Kidney (tissue), 14 donors: ENCODE results near the gene CNNM4. TPM values are rescaled to one million over a fixed set of nuclear protein-coding genes. Genes with fewer than 3 reads are reported as not detected.
"Not testable (repeated sequence)": the region's sequence is repeated elsewhere in the genome, so short reads cannot be mapped to it uniquely, and the experiment has no call there.

Experiments used
- DNase-seq, 5 donors: peaks; one replicate each; pipeline ENCODE4 v3.0.0-alpha.2; 2013 to 2020
- FAIRE-seq: peaks from 2 replicates; lab custom pipeline; 2012; peaks lifted over from hg19 to GRCh38; lab: Jason Lieb, UNC
- H3K27ac ChIP-seq, 2 donors: one replicate each; pipeline ENCODE4 v1.7.0; 2013; ENCODE audit warnings: low read depth in 2 of 2, low read length in 2 of 2, inconsistent platforms in 1 of 2
- H3K27me3 ChIP-seq: one replicate; pipeline ENCODE4 v1.7.1; 2013; ENCODE audit warnings: low read length, inconsistent platforms; ENCODE audit not compliant: control insufficient read depth, insufficient read depth
- H3K36me3 ChIP-seq, 3 donors: one replicate each; pipeline versions ENCODE4 v1.7.0 to v1.7.1; 2013; ENCODE audit warnings: low read length in 3 of 3, control low read depth in 1 of 3, inconsistent platforms in 1 of 3; ENCODE audit not compliant: insufficient read depth in 3 of 3, control insufficient read depth in 2 of 3
- H3K4me1 ChIP-seq, 3 donors: one replicate each; pipeline versions ENCODE4 v1.7.0 to v1.7.1; 2013; ENCODE audit warnings: low read length in 3 of 3, inconsistent platforms in 1 of 3, low read depth in 1 of 3; ENCODE audit not compliant: control insufficient read depth in 2 of 3, insufficient read depth in 2 of 3
- H3K4me3 ChIP-seq, 3 donors: one replicate each; pipeline versions ENCODE4 v1.7.0 to v1.8.1; 2013; ENCODE audit warnings: low read length in 3 of 3, control low read depth in 1 of 3, inconsistent platforms in 1 of 3
- H3K9ac ChIP-seq, 3 donors: one replicate each; pipeline versions ENCODE4 v1.7.0 to v1.7.1; 2013; ENCODE audit warnings: low read length in 3 of 3, control low read depth in 1 of 3, inconsistent platforms in 1 of 3
- H3K9me3 ChIP-seq, 3 donors: one replicate each; pipeline versions ENCODE4 v1.7.0 to v1.7.1; 2013; ENCODE audit warnings: low read length in 3 of 3, control low read depth in 1 of 3, inconsistent platforms in 1 of 3; ENCODE audit not compliant: control insufficient read depth in 2 of 3, insufficient read depth in 1 of 3
- intact Hi-C: fragments of 100-400 bp; cut with DNase I; formaldehyde crosslinking; loops from one replicate; pipeline ENCODE4 v1.11.1; 2022
- polyA plus RNA-seq: library from polyadenylated mRNA; stranded (reverse); fragments of 350-450 nt; fragmentation: Illumina TruSeq; extraction: RNeasy Lipid Tissue Mini Kit (QIAGEN cat#74804); gene quantifications from one replicate; pipeline ENCODE4 v1.2.3, GENCODE V29; 2014; ENCODE audit warnings: low read depth, low replicate concordance; ENCODE audit not compliant: insufficient read depth
- total RNA-seq: library from RNA; stranded (reverse); fragmentation: NEBNext Ultra II Directional; extraction: Animal tissue kit (Norgen Biotek cat#: 25700); gene quantifications from one replicate; pipeline ENCODE4 v1.2.1, GENCODE V29; 2021
- TF ChIP-seq, protein P1 (sequence below): IDR thresholded peaks from 3 replicates; pipeline ENCODE4 v1.5.1; 2012; ENCODE audit warnings: mild to moderate bottlenecking, moderate library complexity, borderline replicate concordance; ENCODE audit not compliant: insufficient read depth; ENCODE audit errors: extremely low read depth
- donor health status: control.
- donor health status: control.
- donor health status: control.
- donor health status: control.
- donor health status: control.
- donor health status: DM: yes; HTN: yes; CAD: no.
- donor health status: Normal renal cell carcinoma (clear cell type).

Gene CNNM4
- total and polyA plus RNA-seq, 2 donors from 2014 or later = 3.7 to 14.5 TPM

GRCh38 chr2:96802721-96803120 is 42.0 kb downstream of the CNNM4 start:
- intact Hi-C loops = no loop called here
- Histone ChIP-seq H3K4me1 (peaks cover 0 to 4% (median 0%) of the 10 kb centered on the region in 3 donors), H3K27ac (no peak overlapping the region), H3K9me3 (no peaks in the 10 kb centered on the region), H3K9ac (no peak overlapping the region), H3K27me3 (no peaks in the 10 kb centered on the region), H3K4me3 (no peak overlapping the region), H3K36me3 (peaks cover 5 to 9% (median 5%) of the 10 kb centered on the region in 3 donors)
- TF ChIP-seq, protein P1, sequence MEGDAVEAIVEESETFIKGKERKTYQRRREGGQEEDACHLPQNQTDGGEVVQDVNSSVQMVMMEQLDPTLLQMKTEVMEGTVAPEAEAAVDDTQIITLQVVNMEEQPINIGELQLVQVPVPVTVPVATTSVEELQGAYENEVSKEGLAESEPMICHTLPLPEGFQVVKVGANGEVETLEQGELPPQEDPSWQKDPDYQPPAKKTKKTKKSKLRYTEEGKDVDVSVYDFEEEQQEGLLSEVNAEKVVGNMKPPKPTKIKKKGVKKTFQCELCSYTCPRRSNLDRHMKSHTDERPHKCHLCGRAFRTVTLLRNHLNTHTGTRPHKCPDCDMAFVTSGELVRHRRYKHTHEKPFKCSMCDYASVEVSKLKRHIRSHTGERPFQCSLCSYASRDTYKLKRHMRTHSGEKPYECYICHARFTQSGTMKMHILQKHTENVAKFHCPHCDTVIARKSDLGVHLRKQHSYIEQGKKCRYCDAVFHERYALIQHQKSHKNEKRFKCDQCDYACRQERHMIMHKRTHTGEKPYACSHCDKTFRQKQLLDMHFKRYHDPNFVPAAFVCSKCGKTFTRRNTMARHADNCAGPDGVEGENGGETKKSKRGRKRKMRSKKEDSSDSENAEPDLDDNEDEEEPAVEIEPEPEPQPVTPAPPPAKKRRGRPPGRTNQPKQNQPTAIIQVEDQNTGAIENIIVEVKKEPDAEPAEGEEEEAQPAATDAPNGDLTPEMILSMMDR = no peak
- peak in 1 of 5 donors; percentile 41 for DNase-seq
- FAIRE-seq = no peak

GRCh38 chr2:96804986-96805385 is 44.3 kb downstream of the CNNM4 start:
- no peak overlapping the region for H3K9ac ChIP-seq
- intact Hi-C loops = no loop called here
- no peak overlapping the region for H3K4me3 ChIP-seq
- TF ChIP-seq, protein P1 = no peak
- H3K9me3 ChIP-seq = no peaks in the 10 kb centered on the region
- no peaks in the 10 kb centered on the region for H3K27me3 ChIP-seq
- peaks cover 0 to 9% (median 5%) of the 10 kb centered on the region in 3 donors for H3K36me3 ChIP-seq
- no peak for FAIRE-seq
- peaks cover 0 to 4% (median 0%) of the 10 kb centered on the region in 3 donors for H3K4me1 ChIP-seq
- no peak for DNase-seq
- H3K27ac ChIP-seq = no peak overlapping the region

- H3K27me3 ChIP-seq, H3K4me1 ChIP-seq, FAIRE-seq, H3K9ac ChIP-seq, H3K9me3 ChIP-seq, H3K4me3 ChIP-seq, H3K27ac ChIP-seq, H3K36me3 ChIP-seq, intact Hi-C loops: not testable (repeated sequence)
- DNase-seq = peak in 1 of 5 donors; percentile 8
These were observed 45.2 kb downstream of the CNNM4 start for GRCh38 chr2:96805946-96806345.

GRCh38 chr2:96806468-96807126 is 45.9 kb downstream of the CNNM4 start:
- H3K4me3 ChIP-seq = peak overlapping the region in 1 of 3 donors; percentile 16
- H3K27me3 ChIP-seq = no peaks in the 10 kb centered on the region
- TF ChIP-seq, protein P1 = no peak
- FAIRE-seq (no peak), DNase-seq (peak; percentile 29 to 55 (median 52))
- H3K27ac ChIP-seq = no peak overlapping the region
- H3K36me3 ChIP-seq = peaks cover 3 to 5% (median 5%) of the 10 kb centered on the region in 3 donors
- no peak overlapping the region for H3K9ac ChIP-seq
- H3K4me1 ChIP-seq = no peaks in the 10 kb centered on the region
- no peaks in the 10 kb centered on the region for H3K9me3 ChIP-seq
- intact Hi-C loops = no loop called here
